HCT116 (cell line): ENCODE data around the gene MRRF.

Source experiments
- EZH2 ChIP-seq: fragments of 200-600 bp; sonication (generic); IDR thresholded peaks from 2 replicates; pipeline ENCODE4 v1.6.1; 2017; ENCODE audit warnings: antibody characterized with exemption, mixed run types
- EZH2phosphoT487 ChIP-seq: fragments of 200-600 bp; IDR thresholded peaks from 2 replicates; pipeline ENCODE4 v1.6.1; 2018; ENCODE audit warnings: antibody characterized with exemption, borderline replicate concordance
- JUND ChIP-seq: IDR thresholded peaks from 2 replicates; pipeline ENCODE4 v1.6.1; 2012
- POLR2A ChIP-seq: IDR thresholded peaks from 2 replicates; pipeline ENCODE4 v1.7.0; 2011; ENCODE audit warnings: borderline replicate concordance; ENCODE audit not compliant: insufficient read depth, insufficient read length; ENCODE audit errors: extremely low read depth
- POLR2AphosphoS5 ChIP-seq: IDR thresholded peaks from 2 replicates; pipeline ENCODE4 v1.6.1; 2011; ENCODE audit warnings: mild to moderate bottlenecking, low read depth, low read length, moderate library complexity
- RAD21 ChIP-seq: IDR thresholded peaks from 2 replicates; pipeline ENCODE4 v1.6.1; 2012; ENCODE audit warnings: low read depth, mild to moderate bottlenecking
- TCF7L2 ChIP-seq: IDR thresholded peaks from 2 replicates; pipeline ENCODE4 v1.7.0; 2011; ENCODE audit warnings: borderline replicate concordance, inconsistent platforms; ENCODE audit not compliant: insufficient read depth, insufficient read length; ENCODE audit errors: extremely low read depth
- TF ChIP-seq, protein P1 (sequence below): IDR thresholded peaks from 2 replicates; pipeline ENCODE4 v1.6.1; 2012
- TF ChIP-seq, protein P2 (sequence below), 3 experiments: fragments of 200-600 bp in 1 of 3; sonication (generic) in 1 of 3; IDR thresholded peaks in 2 of 3; conservative IDR thresholded peaks in 1 of 3; 2 replicates each; pipeline ENCODE4 v1.5.1; 2012 to 2017; ENCODE audit warnings: low read depth in 2 of 3, low read length in 2 of 3, antibody characterized with exemption in 1 of 3, borderline replicate concordance in 1 of 3, control low read depth in 1 of 3, mild to moderate bottlenecking in 1 of 3, mixed read lengths in 1 of 3, mixed run types in 1 of 3, moderate library complexity in 1 of 3; ENCODE audit not compliant: insufficient read depth in 1 of 3
- TF ChIP-seq, protein P3 (sequence below): IDR thresholded peaks from 2 replicates; pipeline ENCODE4 v1.6.1; 2012; ENCODE audit warnings: low read depth

DNA sequence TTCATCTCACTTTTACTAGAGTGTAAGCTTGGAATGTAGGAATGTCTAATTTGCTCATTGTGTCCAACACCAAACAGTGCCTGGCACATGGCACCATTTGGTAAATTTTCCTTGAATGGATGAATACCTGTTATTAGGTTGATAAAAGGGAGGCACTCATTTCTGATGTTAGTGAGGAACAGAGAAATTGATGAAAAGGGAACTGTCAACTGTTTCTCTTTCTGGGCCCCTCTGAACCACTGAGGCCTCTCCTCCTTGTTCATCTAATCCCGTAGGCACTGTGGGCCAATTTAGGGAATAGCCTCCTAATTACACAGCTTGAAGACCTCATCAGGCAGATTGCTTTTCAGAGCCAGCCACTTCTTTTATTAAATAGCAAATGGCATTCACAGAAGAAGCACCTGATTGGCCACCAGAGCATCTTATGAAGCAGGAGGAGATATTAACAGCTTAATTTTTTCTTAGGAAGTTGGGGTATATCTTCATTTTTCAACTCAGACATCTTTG, 22.6 kb downstream of the MRRF start:
- TF ChIP-seq EZH2 (no peak), POLR2AphosphoS5 (no peak), EZH2phosphoT487 (no peak), POLR2A (no peak), RAD21 (no peak), TCF7L2 (no peak), JUND (no peak)
- TF ChIP-seq, protein P1, sequence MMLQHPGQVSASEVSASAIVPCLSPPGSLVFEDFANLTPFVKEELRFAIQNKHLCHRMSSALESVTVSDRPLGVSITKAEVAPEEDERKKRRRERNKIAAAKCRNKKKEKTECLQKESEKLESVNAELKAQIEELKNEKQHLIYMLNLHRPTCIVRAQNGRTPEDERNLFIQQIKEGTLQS = no peak
- TF ChIP-seq, protein P2, sequence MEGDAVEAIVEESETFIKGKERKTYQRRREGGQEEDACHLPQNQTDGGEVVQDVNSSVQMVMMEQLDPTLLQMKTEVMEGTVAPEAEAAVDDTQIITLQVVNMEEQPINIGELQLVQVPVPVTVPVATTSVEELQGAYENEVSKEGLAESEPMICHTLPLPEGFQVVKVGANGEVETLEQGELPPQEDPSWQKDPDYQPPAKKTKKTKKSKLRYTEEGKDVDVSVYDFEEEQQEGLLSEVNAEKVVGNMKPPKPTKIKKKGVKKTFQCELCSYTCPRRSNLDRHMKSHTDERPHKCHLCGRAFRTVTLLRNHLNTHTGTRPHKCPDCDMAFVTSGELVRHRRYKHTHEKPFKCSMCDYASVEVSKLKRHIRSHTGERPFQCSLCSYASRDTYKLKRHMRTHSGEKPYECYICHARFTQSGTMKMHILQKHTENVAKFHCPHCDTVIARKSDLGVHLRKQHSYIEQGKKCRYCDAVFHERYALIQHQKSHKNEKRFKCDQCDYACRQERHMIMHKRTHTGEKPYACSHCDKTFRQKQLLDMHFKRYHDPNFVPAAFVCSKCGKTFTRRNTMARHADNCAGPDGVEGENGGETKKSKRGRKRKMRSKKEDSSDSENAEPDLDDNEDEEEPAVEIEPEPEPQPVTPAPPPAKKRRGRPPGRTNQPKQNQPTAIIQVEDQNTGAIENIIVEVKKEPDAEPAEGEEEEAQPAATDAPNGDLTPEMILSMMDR (IDR thresholded peaks at IDR 0.05 in 2 of 3, conservative IDR thresholded peaks at IDR 0.05 in 1 of 3; ENCODE audit: borderline replicate concordance in 1 of 3, insufficient read depth in 1 of 3, low read depth in 2 of 3, low read length in 2 of 3) = no peak
- TF ChIP-seq, protein P3, sequence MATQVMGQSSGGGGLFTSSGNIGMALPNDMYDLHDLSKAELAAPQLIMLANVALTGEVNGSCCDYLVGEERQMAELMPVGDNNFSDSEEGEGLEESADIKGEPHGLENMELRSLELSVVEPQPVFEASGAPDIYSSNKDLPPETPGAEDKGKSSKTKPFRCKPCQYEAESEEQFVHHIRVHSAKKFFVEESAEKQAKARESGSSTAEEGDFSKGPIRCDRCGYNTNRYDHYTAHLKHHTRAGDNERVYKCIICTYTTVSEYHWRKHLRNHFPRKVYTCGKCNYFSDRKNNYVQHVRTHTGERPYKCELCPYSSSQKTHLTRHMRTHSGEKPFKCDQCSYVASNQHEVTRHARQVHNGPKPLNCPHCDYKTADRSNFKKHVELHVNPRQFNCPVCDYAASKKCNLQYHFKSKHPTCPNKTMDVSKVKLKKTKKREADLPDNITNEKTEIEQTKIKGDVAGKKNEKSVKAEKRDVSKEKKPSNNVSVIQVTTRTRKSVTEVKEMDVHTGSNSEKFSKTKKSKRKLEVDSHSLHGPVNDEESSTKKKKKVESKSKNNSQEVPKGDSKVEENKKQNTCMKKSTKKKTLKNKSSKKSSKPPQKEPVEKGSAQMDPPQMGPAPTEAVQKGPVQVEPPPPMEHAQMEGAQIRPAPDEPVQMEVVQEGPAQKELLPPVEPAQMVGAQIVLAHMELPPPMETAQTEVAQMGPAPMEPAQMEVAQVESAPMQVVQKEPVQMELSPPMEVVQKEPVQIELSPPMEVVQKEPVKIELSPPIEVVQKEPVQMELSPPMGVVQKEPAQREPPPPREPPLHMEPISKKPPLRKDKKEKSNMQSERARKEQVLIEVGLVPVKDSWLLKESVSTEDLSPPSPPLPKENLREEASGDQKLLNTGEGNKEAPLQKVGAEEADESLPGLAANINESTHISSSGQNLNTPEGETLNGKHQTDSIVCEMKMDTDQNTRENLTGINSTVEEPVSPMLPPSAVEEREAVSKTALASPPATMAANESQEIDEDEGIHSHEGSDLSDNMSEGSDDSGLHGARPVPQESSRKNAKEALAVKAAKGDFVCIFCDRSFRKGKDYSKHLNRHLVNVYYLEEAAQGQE = no peak
